ENCODE data around the gene MATR3.
"Not testable (repeated sequence)": the region's sequence is repeated elsewhere in the genome, so short reads cannot be mapped to it uniquely, and the experiment has no call there.

Gene MATR3

GRCh38 chr5:139341187-139341688 lies 47.7 kb downstream of the MATR3 start:
- no peak for TF ChIP-seq Cebpa-rat (IDR thresholded peaks at IDR 0.05)
- H4K20me1 ChIP-seq = peaks cover 40 to 65% (median 47%) of the 10 kb centered on the region in 11 experiments
- H3K4me3 ChIP-seq = peak overlapping the region; percentile 76 to 95 (median 82)
- H3K9me3 ChIP-seq (replicated peaks in 1 of 11) = peaks cover 0 to 7% (median 0%) of the 10 kb centered on the region in 11 experiments; a peak in 2 of 22 replicates
- H3K36me3 ChIP-seq = peaks cover 17 to 28% (median 23%) of the 10 kb centered on the region in 11 experiments; a peak in 21 of 22 replicates
- H3K27ac ChIP-seq = peak overlapping the region in 10 of 11 experiments; percentile 98 to 100 (median 98); a peak in 19 of 22 replicates
- H3K9ac ChIP-seq = peak overlapping the region; percentile 95 to 100 (median 98); a peak in 21 of 22 replicates
- no peaks in the 10 kb centered on the region for H3K27me3 ChIP-seq
- H3K4me2 ChIP-seq = peak overlapping the region; percentile 85 to 98 (median 91)
- peaks cover 43 to 49% (median 47%) of the 10 kb centered on the region in 10 experiments for H3K4me1 ChIP-seq

- H3K9ac ChIP-seq = peak within 1 kb of the TSS; percentile 95 to 100 (median 98)
- H3K27me3 ChIP-seq = no peaks in the 10 kb centered on the region
- peak within 1 kb of the TSS; percentile 85 to 98 (median 91) for H3K4me2 ChIP-seq
- peaks cover 45 to 65% (median 50%) of the 10 kb centered on the region in 11 experiments for H4K20me1 ChIP-seq
- peak within 1 kb of the TSS; percentile 76 to 95 (median 82) for H3K4me3 ChIP-seq
- peaks cover 49 to 55% (median 53%) of the 10 kb centered on the region in 10 experiments for H3K4me1 ChIP-seq
- TF ChIP-seq Cebpa-rat (IDR thresholded peaks at IDR 0.05) = no peak
- peaks cover 22 to 34% (median 29%) of the 10 kb centered on the region in 11 experiments for H3K36me3 ChIP-seq
- H3K9me3 ChIP-seq (replicated peaks in 1 of 11) = peaks cover 0 to 7% (median 0%) of the 10 kb centered on the region in 11 experiments; a peak in 2 of 22 replicates
- peak within 1 kb of the TSS; percentile 96 to 100 (median 98) for H3K27ac ChIP-seq
Observed at GRCh38 chr5:139341689-139342422, 48.3 kb downstream of the MATR3 start, which contains the start of gene PAIP2. TSS of gene PAIP2 (plus strand) at chr5:139341854. CDS start at chr5:139363785, 21,931 bp downstream.

GRCh38 chr5:139342423-139342723 lies 48.8 kb downstream of the MATR3 start:
- Histone ChIP-seq H3K27me3 (no peaks in the 10 kb centered on the region), H3K4me1 (peaks cover 50 to 60% (median 58%) of the 10 kb centered on the region in 10 experiments), H3K36me3 (peaks cover 23 to 39% (median 35%) of the 10 kb centered on the region in 11 experiments), H3K4me3 (peak overlapping the region; percentile 76 to 95 (median 82)), H3K9me3 (replicated peaks in 1 of 11) (peaks cover 0 to 8% (median 0%) of the 10 kb centered on the region in 11 experiments; a peak in 2 of 22 replicates), H3K9ac (peak overlapping the region; percentile 95 to 100 (median 98)), H4K20me1 (peaks cover 50 to 67% (median 55%) of the 10 kb centered on the region in 11 experiments), H3K4me2 (peak overlapping the region; percentile 85 to 98 (median 90)), H3K27ac (peak overlapping the region; percentile 96 to 100 (median 98))
- no peak for TF ChIP-seq Cebpa-rat (IDR thresholded peaks at IDR 0.05)

- Histone ChIP-seq H3K27ac (peak overlapping the region in 9 of 11 experiments; percentile 98 to 100 (median 98); a peak in 13 of 22 replicates), H3K9ac (peak overlapping the region; percentile 95 to 100 (median 98)), H3K4me1 (peaks cover 58 to 70% (median 69%) of the 10 kb centered on the region in 10 experiments), H3K36me3 (peaks cover 23 to 50% (median 42%) of the 10 kb centered on the region in 11 experiments), H3K27me3 (no peaks in the 10 kb centered on the region), H3K4me2 (peak overlapping the region; percentile 85 to 98 (median 90)), H3K9me3 (replicated peaks in 1 of 11) (peaks cover 0 to 9% (median 0%) of the 10 kb centered on the region in 11 experiments; a peak in 3 of 22 replicates), H4K20me1 (peaks cover 61 to 78% (median 66%) of the 10 kb centered on the region in 11 experiments), H3K4me3 (peak overlapping the region; percentile 76 to 95 (median 82))
- TF ChIP-seq Cebpa-rat (IDR thresholded peaks at IDR 0.05) = no peak
Observed at GRCh38 chr5:139343476-139343875, 49.9 kb downstream of the MATR3 start.

- H4K20me1 ChIP-seq = peaks cover 68 to 85% (median 73%) of the 10 kb centered on the region in 11 experiments
- peaks cover 23 to 57% (median 43%) of the 10 kb centered on the region in 11 experiments for H3K36me3 ChIP-seq
- no peak for TF ChIP-seq Cebpa-rat (IDR thresholded peaks at IDR 0.05)
- H3K4me1 ChIP-seq = peaks cover 66 to 76% (median 74%) of the 10 kb centered on the region in 10 experiments
- no peaks in the 10 kb centered on the region for H3K27me3 ChIP-seq
- H3K4me3 ChIP-seq = peak overlapping the region in 9 of 10 experiments; percentile 78 to 95 (median 82); a peak in 12 of 20 replicates
- H3K9me3 ChIP-seq (replicated peaks in 1 of 11) = peaks cover 0 to 9% (median 0%) of the 10 kb centered on the region in 11 experiments; a peak in 3 of 22 replicates
- peak overlapping the region in 5 of 11 experiments; percentile 95 to 100 (median 98); a peak in 7 of 22 replicates for H3K9ac ChIP-seq
- H3K4me2 ChIP-seq = peak overlapping the region; percentile 85 to 98 (median 90)
- no peak overlapping the region for H3K27ac ChIP-seq
Observed at GRCh38 chr5:139344177-139344576, 50.6 kb downstream of the MATR3 start.

GRCh38 chr5:139345442-139345841 lies 51.9 kb downstream of the MATR3 start:
- Histone ChIP-seq H3K4me1 (peaks cover 66 to 79% (median 74%) of the 10 kb centered on the region in 10 experiments), H4K20me1 (peaks cover 80 to 92% (median 82%) of the 10 kb centered on the region in 11 experiments), H3K36me3 (peaks cover 23 to 67% (median 51%) of the 10 kb centered on the region in 11 experiments), H3K4me2 (peak overlapping the region in 6 of 11 experiments; percentile 85 to 98 (median 90); a peak in 6 of 22 replicates)
- H3K4me3 ChIP-seq; H3K27me3 ChIP-seq; H3K27ac ChIP-seq; H3K9ac ChIP-seq; H3K9me3 ChIP-seq (replicated peaks in 1 of 11): not testable (repeated sequence)

- H3K27me3 ChIP-seq; H3K4me3 ChIP-seq; H3K9me3 ChIP-seq (replicated peaks in 1 of 11); H3K9ac ChIP-seq: not testable (repeated sequence)
- Histone ChIP-seq H3K4me2 (peak overlapping the region; percentile 35 to 64 (median 51); a peak in 17 of 22 replicates), H3K36me3 (peaks cover 26 to 77% (median 55%) of the 10 kb centered on the region in 11 experiments), H3K27ac (peak overlapping the region in 3 of 11 experiments; percentile 12 to 36 (median 17); a peak in 2 of 22 replicates), H3K4me1 (peaks cover 67 to 92% (median 81%) of the 10 kb centered on the region in 10 experiments), H4K20me1 (peaks cover 85 to 100% (median 98%) of the 10 kb centered on the region in 11 experiments)
Observed at GRCh38 chr5:139347863-139348262, 54.3 kb downstream of the MATR3 start.

GRCh38 chr5:139354186-139354585 lies 60.6 kb downstream of the MATR3 start:
- Histone ChIP-seq H3K4me1 (peaks cover 24 to 59% (median 50%) of the 10 kb centered on the region in 10 experiments), H3K36me3 (peaks cover 54 to 81% (median 66%) of the 10 kb centered on the region in 11 experiments), H3K4me2 (peak overlapping the region in 6 of 11 experiments; percentile 0 to 80 (median 46); a peak in 5 of 22 replicates), H4K20me1 (peaks cover 72 to 100% (median 88%) of the 10 kb centered on the region in 11 experiments), H3K4me3 (no peak overlapping the region), H3K9ac (no peak overlapping the region), H3K27ac (peak overlapping the region in 4 of 11 experiments; percentile 16 to 78 (median 76); a peak in 6 of 22 replicates), H3K9me3 (replicated peaks in 1 of 11) (peaks cover 0 to 23% (median 11%) of the 10 kb centered on the region in 11 experiments; a peak in 15 of 22 replicates), H3K27me3 (no peaks in the 10 kb centered on the region)
- no peak for TF ChIP-seq Cebpa-rat (IDR thresholded peaks at IDR 0.05)

- not testable (repeated sequence) for H3K27me3 ChIP-seq, H3K27ac ChIP-seq
- H3K36me3 ChIP-seq = peaks cover 65 to 88% (median 78%) of the 10 kb centered on the region in 11 experiments
Observed at GRCh38 chr5:139355900-139356299, 62.4 kb downstream of the MATR3 start.

More at GRCh38 chr5:139355900-139356299, 62.4 kb downstream of the MATR3 start:
- not testable (repeated sequence) for H3K9ac ChIP-seq, H3K4me3 ChIP-seq, H3K4me2 ChIP-seq
- H3K9me3 ChIP-seq (replicated peaks in 1 of 11) = peaks cover 0 to 23% (median 11%) of the 10 kb centered on the region in 11 experiments; a peak in 15 of 22 replicates
- peaks cover 11 to 46% (median 36%) of the 10 kb centered on the region in 10 experiments; a peak in 19 of 20 replicates for H3K4me1 ChIP-seq
- H4K20me1 ChIP-seq = peaks cover 75 to 100% (median 89%) of the 10 kb centered on the region in 11 experiments

All from BLaER1 treated with 17β-estradiol and CSF1 and Interleukin-3, amounts not matched to agents 10 nM and 100 nM (cell line).